ENCODE results near the gene ELAC2. TPM values are rescaled to one million over a fixed set of nuclear protein-coding genes. Genes with fewer than 3 reads are reported as not detected.

ELAC2 gene
- polyA plus RNA-seq, 1 donor (not counting 4 experiments of a cell fraction or from before 2014, with no cell fraction given) = 78.7 TPM

DNA sequence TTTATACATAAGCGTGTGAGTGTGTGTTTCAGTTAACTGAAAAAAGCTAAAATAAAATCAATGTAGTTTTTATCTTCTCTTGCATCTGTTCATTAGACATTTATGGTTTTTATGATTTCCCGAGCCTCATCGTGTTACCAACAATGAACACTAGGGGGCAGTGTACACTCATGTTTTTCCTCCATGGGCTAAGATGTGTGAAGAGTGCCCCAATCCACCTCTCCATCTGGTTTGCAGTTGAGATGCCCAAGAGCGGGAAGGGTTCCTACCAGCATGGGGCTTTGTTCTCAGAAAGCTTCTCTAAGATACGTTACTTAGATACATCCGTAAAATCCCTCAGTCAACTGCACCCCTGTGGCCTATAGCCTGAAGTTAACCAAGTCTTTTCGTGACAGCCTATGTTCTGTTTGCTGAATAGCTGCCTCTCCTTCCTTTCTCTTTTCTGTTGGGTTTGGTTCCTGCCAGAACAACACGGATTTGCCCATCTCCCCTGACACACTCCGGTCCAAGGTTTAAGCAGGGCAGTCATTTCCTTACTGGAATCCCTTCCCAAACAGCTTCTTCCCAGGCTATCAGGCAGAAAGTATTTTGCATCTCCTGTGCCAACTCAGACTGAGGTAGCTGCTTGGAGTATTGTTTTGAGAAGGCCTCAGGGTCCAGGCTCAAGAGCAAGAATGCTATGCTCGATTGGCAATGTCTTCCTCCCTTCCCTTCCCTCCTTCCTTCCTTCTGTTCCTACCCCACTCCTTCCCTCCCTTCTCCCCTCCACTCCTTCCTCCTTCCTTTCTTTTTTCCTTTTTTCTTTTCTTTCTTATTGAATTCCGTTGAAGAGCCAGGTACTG lies 12.9 kb upstream of the ELAC2 start:
- no peaks in the 10 kb centered on the region for H4K20me1 ChIP-seq (ENCODE audit: control insufficient read depth, extremely low read depth, insufficient read depth, low read length)
- no peaks in the 10 kb centered on the region for H3K27me3 ChIP-seq (ENCODE audit: control insufficient read depth, extremely low read depth, insufficient read depth, low read length)
- no peaks in the 10 kb centered on the region for H3K9me1 ChIP-seq (ENCODE audit: control insufficient read depth, extremely low read depth, insufficient read depth, low read length)
- H3K27ac ChIP-seq (ENCODE audit: control insufficient read depth, insufficient read depth, low read length) = no peak overlapping the region
- H3K4me3 ChIP-seq (ENCODE audit: control insufficient read depth in 2 of 3, extremely low read depth in 1 of 3, insufficient read depth in 2 of 3, low read depth in 1 of 3, low read length in 3 of 3) = no peak overlapping the region
- no peaks in the 10 kb centered on the region for H3K9me3 ChIP-seq (ENCODE audit: control insufficient read depth, low read depth, low read length)
- DNase-seq (ENCODE audit: low read depth, low spot score) (no peak), FAIRE-seq (peak; percentile 88)
- no peaks in the 10 kb centered on the region for H3K4me1 ChIP-seq (ENCODE audit: control insufficient read depth, extremely low read depth, insufficient read depth, low read length)
- no peak overlapping the region for H3K4me2 ChIP-seq (ENCODE audit: control insufficient read depth, extremely low read depth, insufficient read depth, low read depth, low read length)
- no peak overlapping the region for H2AFZ ChIP-seq (ENCODE audit: control insufficient read depth, low read length)
- no peaks in the 10 kb centered on the region for H3K79me2 ChIP-seq (ENCODE audit: control insufficient read depth, insufficient read depth, low read length)
- dilution Hi-C loops (cut with MboI; ENCODE audit: extremely low pct_ligation_motif_present, low sequenced_read_pairs) = no loop called here
- no peak for TF ChIP-seq EZH2 (IDR thresholded peaks at IDR 0.05; ENCODE audit: low read length)
- TF ChIP-seq, protein P1, sequence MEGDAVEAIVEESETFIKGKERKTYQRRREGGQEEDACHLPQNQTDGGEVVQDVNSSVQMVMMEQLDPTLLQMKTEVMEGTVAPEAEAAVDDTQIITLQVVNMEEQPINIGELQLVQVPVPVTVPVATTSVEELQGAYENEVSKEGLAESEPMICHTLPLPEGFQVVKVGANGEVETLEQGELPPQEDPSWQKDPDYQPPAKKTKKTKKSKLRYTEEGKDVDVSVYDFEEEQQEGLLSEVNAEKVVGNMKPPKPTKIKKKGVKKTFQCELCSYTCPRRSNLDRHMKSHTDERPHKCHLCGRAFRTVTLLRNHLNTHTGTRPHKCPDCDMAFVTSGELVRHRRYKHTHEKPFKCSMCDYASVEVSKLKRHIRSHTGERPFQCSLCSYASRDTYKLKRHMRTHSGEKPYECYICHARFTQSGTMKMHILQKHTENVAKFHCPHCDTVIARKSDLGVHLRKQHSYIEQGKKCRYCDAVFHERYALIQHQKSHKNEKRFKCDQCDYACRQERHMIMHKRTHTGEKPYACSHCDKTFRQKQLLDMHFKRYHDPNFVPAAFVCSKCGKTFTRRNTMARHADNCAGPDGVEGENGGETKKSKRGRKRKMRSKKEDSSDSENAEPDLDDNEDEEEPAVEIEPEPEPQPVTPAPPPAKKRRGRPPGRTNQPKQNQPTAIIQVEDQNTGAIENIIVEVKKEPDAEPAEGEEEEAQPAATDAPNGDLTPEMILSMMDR (optimal IDR thresholded peaks at IDR 0.05 in 1 of 3, IDR thresholded peaks at IDR 0.05 in 1 of 3, conservative IDR thresholded peaks at IDR 0.05 in 1 of 3; ENCODE audit: extremely low read depth in 1 of 3, insufficient read depth in 2 of 3, low read length in 3 of 3) = peak; percentile 66 to 68 (median 66)
- H3K36me3 ChIP-seq (ENCODE audit: control insufficient read depth in 2 of 2, extremely low read depth in 1 of 2, insufficient read depth in 2 of 2, low read length in 2 of 2) = no peaks in the 10 kb centered on the region
- no peak overlapping the region for H3K9ac ChIP-seq (ENCODE audit: control insufficient read depth, extremely low read depth, insufficient read depth, low read length)

DNA sequence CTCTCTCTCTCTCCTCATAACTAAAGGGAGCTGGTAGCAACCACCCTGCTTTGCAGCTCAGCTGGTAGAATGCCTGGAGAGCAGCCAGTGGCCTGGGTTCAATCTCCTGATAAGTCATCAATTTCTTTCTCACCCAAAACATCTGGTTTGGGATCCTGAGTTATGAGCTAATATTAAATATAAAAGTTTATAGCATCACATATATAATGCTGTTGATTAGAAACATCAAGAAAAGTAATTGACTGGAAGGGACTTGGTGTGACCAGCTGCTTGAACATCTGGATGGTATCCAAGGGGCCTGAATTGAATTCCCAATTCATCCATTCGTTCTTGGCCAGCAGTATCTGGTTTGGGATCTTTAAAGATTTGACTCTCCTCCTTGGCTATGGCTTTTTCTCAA lies 12.2 kb upstream of the ELAC2 start:
- Histone ChIP-seq H3K9me1 (ENCODE audit: control insufficient read depth, extremely low read depth, insufficient read depth, low read length) (no peaks in the 10 kb centered on the region), H3K27ac (ENCODE audit: control insufficient read depth, insufficient read depth, low read length) (no peak overlapping the region), H2AFZ (ENCODE audit: control insufficient read depth, low read length) (no peak overlapping the region), H3K27me3 (ENCODE audit: control insufficient read depth, extremely low read depth, insufficient read depth, low read length) (no peaks in the 10 kb centered on the region), H3K9ac (ENCODE audit: control insufficient read depth, extremely low read depth, insufficient read depth, low read length) (no peak overlapping the region), H3K79me2 (ENCODE audit: control insufficient read depth, insufficient read depth, low read length) (no peaks in the 10 kb centered on the region), H3K4me2 (ENCODE audit: control insufficient read depth, extremely low read depth, insufficient read depth, low read depth, low read length) (no peak overlapping the region), H3K4me3 (ENCODE audit: control insufficient read depth in 2 of 3, extremely low read depth in 1 of 3, insufficient read depth in 2 of 3, low read depth in 1 of 3, low read length in 3 of 3) (no peak overlapping the region), H3K9me3 (ENCODE audit: control insufficient read depth, low read depth, low read length) (no peaks in the 10 kb centered on the region), H3K36me3 (ENCODE audit: control insufficient read depth in 2 of 2, extremely low read depth in 1 of 2, insufficient read depth in 2 of 2, low read length in 2 of 2) (no peaks in the 10 kb centered on the region), H3K4me1 (ENCODE audit: control insufficient read depth, extremely low read depth, insufficient read depth, low read length) (no peaks in the 10 kb centered on the region), H4K20me1 (ENCODE audit: control insufficient read depth, extremely low read depth, insufficient read depth, low read length) (no peaks in the 10 kb centered on the region)
- FAIRE-seq (no peak), DNase-seq (ENCODE audit: low read depth, low spot score) (no peak)
- dilution Hi-C loops (cut with MboI; ENCODE audit: extremely low pct_ligation_motif_present, low sequenced_read_pairs) = no loop called here
- no peak for TF ChIP-seq EZH2 (IDR thresholded peaks at IDR 0.05; ENCODE audit: low read length)
- TF ChIP-seq, protein P1 (optimal IDR thresholded peaks at IDR 0.05 in 1 of 3, IDR thresholded peaks at IDR 0.05 in 1 of 3, conservative IDR thresholded peaks at IDR 0.05 in 1 of 3; ENCODE audit: extremely low read depth in 1 of 3, insufficient read depth in 2 of 3, low read length in 3 of 3) = no peak
